Keratinocyte (primary cell): ENCODE measurements around the gene PALM3.

Experiments
- CTCF ChIP-seq, 3 experiments: IDR thresholded peaks in 1 of 3; conservative IDR thresholded peaks in 1 of 3; optimal IDR thresholded peaks in 1 of 3; 2 replicates in 2 of 3; 3 replicates in 1 of 3; pipeline versions ENCODE3 to v1.5.1; 2011; ENCODE audit warnings: low read length in 3 of 3, mild to moderate bottlenecking in 3 of 3, moderate library complexity in 2 of 3, control low read depth in 1 of 3, inconsistent platforms in 1 of 3; ENCODE audit not compliant: insufficient read depth in 2 of 3; ENCODE audit errors: extremely low read depth in 1 of 3
- EZH2 ChIP-seq: IDR thresholded peaks from one replicate; pipeline ENCODE4 v1.6.1; 2012; ENCODE audit warnings: inconsistent platforms, mild to moderate bottlenecking, low read length, moderate library complexity

- TF ChIP-seq EZH2 (no peak), CTCF (optimal IDR thresholded peaks at IDR 0.05 in 1 of 3, IDR thresholded peaks at IDR 0.05 in 1 of 3, conservative IDR thresholded peaks at IDR 0.05 in 1 of 3; ENCODE audit: extremely low read depth in 1 of 3, insufficient read depth in 2 of 3, low read length in 3 of 3) (no peak)
Measured at GRCh38 chr19:14062558-14062855, 631 bp upstream of the PALM3 start.
